GM20000 (cell line): ENCODE data around the gene MXD1.

Source experiments
- DNase-seq: peaks from one replicate; pipeline ENCODE4 v3.0.0; 2012; ENCODE audit warnings: low spot score
- TF ChIP-seq, protein P1 (sequence below): IDR thresholded peaks from 2 replicates; pipeline ENCODE4 v1.5.1; 2012; ENCODE audit warnings: mild to moderate bottlenecking, control low read depth; ENCODE audit errors: extremely low read depth, missing control alignments

Gene MXD1

DNA sequence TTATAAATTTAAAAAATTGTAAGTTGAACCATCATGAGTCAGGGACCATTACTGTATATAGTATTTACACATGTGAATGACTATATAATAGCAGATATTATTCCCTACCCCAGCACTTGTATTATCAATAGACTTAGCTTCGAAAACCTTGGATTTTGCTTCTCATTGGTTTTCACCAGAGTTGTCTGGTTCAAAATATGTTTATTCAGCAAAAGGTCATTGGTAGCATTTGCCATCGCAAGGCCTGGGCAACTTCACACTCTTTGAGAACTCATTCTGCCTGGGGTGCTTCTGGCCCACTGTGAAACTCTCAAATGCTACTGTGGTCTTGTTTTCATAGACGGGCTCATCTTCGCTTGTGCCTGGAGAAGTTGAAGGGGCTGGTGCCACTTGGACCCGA, 20.1 kb downstream of the MXD1 start:
- TF ChIP-seq, protein P1, sequence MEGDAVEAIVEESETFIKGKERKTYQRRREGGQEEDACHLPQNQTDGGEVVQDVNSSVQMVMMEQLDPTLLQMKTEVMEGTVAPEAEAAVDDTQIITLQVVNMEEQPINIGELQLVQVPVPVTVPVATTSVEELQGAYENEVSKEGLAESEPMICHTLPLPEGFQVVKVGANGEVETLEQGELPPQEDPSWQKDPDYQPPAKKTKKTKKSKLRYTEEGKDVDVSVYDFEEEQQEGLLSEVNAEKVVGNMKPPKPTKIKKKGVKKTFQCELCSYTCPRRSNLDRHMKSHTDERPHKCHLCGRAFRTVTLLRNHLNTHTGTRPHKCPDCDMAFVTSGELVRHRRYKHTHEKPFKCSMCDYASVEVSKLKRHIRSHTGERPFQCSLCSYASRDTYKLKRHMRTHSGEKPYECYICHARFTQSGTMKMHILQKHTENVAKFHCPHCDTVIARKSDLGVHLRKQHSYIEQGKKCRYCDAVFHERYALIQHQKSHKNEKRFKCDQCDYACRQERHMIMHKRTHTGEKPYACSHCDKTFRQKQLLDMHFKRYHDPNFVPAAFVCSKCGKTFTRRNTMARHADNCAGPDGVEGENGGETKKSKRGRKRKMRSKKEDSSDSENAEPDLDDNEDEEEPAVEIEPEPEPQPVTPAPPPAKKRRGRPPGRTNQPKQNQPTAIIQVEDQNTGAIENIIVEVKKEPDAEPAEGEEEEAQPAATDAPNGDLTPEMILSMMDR = no peak
- no peak for DNase-seq

DNA sequence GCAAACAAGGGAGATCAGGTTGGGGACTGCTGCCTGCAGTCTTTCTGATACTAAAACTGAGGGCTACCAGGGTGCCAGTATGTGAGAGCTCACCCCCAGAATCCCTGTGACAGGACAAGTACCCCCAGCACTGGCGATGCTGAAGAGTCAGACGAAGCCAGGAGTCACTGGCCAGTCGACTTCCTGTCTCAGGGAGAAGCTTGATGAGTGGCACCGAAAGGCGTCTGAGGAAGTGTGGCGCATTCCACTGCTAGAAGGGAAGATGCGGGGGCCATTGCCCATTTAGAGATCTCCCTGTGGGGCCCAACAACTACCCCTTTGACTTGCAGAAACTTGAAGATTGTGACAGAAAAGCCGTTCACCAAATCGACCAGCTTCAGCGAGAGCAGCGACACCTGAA, 22.0 kb downstream of the MXD1 start:
- DNase-seq = no peak
- TF ChIP-seq, protein P1 = no peak

DNA sequence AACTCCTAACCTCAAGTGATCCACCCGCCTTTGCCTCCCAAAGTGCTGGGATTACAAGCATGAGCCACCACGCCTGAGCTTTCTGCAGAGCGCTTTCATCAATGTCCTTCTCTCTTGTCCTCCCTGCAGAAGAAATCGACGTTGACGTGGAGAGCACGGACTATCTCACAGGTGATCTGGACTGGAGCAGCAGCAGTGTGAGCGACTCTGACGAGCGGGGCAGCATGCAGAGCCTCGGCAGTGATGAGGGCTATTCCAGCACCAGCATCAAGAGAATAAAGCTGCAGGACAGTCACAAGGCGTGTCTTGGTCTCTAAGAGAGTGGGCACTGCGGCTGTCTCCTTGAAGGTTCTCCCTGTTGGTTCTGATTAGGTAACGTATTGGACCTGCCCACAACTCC, 23.1 kb downstream of the MXD1 start:
- no peak for DNase-seq

DNA sequence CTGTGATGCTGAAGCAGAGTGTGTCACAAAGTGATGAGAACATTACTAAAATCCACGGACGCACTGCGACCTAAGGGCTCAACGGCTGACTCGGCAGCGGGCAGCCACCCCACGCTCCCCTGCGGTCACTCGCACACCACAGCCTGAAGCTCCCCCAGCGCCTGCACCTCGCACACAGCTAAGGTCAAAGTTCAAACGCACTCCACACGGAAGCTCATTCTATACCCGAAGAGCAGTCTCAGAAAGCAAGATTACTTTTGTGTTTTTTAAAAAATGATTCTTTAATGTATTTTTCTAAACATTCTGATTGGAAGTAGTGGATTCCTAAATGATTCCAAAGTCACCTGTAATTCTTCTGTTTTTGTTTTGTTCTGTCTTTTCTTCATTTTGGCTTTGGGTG, 24.8 kb downstream of the MXD1 start:
- DNase-seq = no peak
- TF ChIP-seq, protein P1 = no peak

More for the DNA sequence above, 23.1 kb downstream of the MXD1 start:
- TF ChIP-seq, protein P1 = no peak

DNA sequence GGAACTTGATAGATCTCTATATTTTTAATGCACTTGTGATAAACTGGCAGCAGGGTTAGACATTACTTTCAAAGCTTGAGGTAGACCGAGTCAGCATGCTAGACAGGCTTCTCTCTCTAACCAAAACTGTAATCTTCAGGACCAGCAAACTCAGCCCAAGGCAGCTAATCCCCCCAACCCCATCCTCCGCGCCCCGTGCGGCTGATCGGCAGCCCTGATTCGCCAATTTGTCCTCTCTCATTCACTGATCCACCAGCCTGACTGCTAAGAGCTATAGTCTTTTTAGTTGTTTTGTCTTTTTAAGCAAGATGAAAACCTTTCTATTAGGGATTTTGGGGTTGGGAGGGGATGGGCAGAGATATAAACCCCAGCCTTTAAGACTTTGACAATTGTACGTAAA, 25.8 kb downstream of the MXD1 start:
- TF ChIP-seq, protein P1 = no peak
- no peak for DNase-seq

DNA sequence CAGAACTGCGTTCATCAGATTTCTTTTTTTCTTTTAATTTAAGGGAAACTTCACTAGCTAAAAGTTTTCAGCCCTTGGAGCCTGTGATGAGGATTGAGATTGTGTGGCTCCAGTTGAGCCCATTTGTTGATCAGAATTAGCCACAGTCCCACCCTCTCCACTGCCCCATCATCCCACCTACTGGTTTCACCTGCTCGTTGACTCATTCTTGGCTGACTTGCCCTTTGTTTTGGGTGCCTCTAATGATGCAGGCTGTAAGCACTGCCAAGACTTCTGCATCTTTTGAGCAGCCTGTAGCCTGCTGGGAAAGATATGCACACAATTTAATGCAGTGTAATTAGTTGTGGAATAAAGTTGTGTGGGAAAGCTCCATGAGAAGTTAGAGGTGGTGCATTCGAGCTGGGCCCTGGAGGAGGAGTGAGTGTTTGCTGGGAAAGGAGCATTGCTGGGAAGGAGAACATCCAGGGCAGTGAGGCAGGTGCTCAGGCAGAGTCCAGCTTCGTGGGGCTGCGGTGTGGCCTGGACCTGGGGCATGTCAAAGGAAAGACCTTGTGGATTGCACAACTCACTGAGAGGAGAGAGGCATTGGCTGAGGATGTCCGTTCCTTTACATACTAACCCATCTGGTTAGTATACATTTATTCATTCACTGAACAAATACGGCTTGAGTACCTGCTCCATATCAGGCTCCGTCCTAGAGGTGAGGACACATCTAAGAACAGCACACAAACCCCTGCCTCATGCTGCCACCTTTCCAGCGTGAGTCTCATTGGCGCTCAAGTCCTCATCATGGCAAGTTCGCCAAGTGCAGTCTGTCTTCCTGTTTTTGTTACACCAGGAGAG, 28.3 kb downstream of the MXD1 start:
- DNase-seq = no peak
- TF ChIP-seq, protein P1 = no peak

DNA sequence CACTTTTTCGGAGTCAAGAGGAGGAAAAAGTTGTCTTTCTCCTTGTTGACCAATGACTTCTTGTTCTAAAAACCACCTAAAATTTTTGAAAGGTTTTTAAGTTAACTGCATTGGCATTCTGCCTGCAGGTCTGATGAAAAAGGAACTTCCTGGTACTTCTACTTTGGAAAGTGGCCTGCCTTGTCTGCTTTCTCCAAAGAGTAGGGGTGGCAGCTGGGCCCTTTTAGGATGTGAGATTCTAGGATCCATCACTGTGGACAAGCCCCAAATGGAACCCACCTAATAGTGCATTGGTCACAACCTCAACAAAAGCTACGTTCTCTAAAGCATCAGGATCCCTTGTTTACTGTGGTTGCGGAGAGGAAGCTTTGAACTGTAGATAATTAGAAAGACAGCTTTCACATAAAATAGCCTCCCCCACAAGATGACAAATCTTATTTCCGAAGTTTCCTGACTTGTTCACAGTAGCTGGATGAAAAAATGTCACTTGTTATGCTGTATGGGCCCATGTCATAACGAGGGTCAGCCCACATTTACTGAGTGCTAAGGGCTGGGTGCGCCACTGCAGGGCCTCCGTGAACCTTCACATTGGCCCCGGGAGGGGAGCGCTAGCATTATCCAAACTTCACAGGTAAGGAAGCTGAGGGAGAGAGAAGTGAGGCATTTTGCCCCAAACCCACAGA, 29.1 kb downstream of the MXD1 start:
- TF ChIP-seq, protein P1 = no peak
- no peak for DNase-seq
